PC-3 (cell line): ENCODE measurements around the gene SCAPER. TPM values are rescaled to one million over a fixed set of nuclear protein-coding genes. Genes with fewer than 3 reads are reported as not detected.
"Not testable (repeated sequence)": the region's sequence is repeated elsewhere in the genome, so short reads cannot be mapped to it uniquely, and the experiment has no call there.

ENCODE experiments used
- ATAC-seq: fragments of 200-7000 bp; cut with Tn5 transposase; 2 replicates; pipeline ENCODE4 v1.9.1; 2020; ENCODE audit warnings: mild to moderate bottlenecking, moderate library complexity
- BruUV-seq: library from RNA; stranded (reverse); fragments of 400-500 nt; replicated peaks from 2 replicates; lab custom pipeline; 2021; lab: Mats Ljungman, UMichigan
- CTCF ChIA-PET: fragments of 300-600 bp; sonication (Branson Sonifier 250); formaldehyde crosslinking; loops from one replicate; lab custom pipeline; 2022; ENCODE audit warnings: antibody characterized with exemption; lab: Charles Lee
- POLR2A ChIA-PET: fragments of 300-600 bp; sonication (Branson Sonifier 250); formaldehyde crosslinking; loops from one replicate; lab custom pipeline; 2022; ENCODE audit warnings: antibody characterized with exemption; ENCODE audit not compliant: unreplicated experiment; lab: Charles Lee
- DNase-seq: peaks from one replicate; pipeline ENCODE4 v3.0.0-alpha.2; 2015
- H2AFZ ChIP-seq: fragments of 300-600 bp; sonication (generic); 2 replicates; pipeline ENCODE4 v1.6.0; 2016; ENCODE audit warnings: antibody characterized with exemption, low read length
- H3F3A ChIP-seq: fragments of 300-600 bp; sonication (generic); one replicate; pipeline ENCODE4 v1.6.0; 2017; ENCODE audit warnings: antibody characterized with exemption, low read length, control low read depth, mild to moderate bottlenecking; ENCODE audit not compliant: unreplicated experiment
- H3K27ac ChIP-seq: fragments of 300-600 bp; sonication (generic); 2 replicates; pipeline ENCODE4 v1.5.1; 2016; ENCODE audit warnings: mild to moderate bottlenecking, low read length
- H3K27me3 ChIP-seq: fragments of 300-600 bp; sonication (generic); 2 replicates; pipeline ENCODE4 v1.6.1; 2016; ENCODE audit warnings: low read length, mixed read lengths
- H3K36me3 ChIP-seq: fragments of 300-600 bp; sonication (generic); 2 replicates; pipeline ENCODE4 v1.6.1; 2016; ENCODE audit warnings: low read depth, mixed run types, low read length, mixed read lengths
- H3K4me1 ChIP-seq: fragments of 300-600 bp; sonication (generic); 2 replicates; pipeline ENCODE4 v1.5.1; 2016; ENCODE audit warnings: low read length; ENCODE audit not compliant: insufficient read depth
- H3K4me2 ChIP-seq: fragments of 300-600 bp; sonication (generic); 2 replicates; pipeline ENCODE4 v1.6.0; 2016; ENCODE audit warnings: low read length
- H3K4me3 ChIP-seq: fragments of 300-600 bp; sonication (generic); 2 replicates; pipeline ENCODE4 v1.5.1; 2016; ENCODE audit warnings: mild to moderate bottlenecking, low read length, mixed read lengths
- H3K79me2 ChIP-seq: fragments of 300-600 bp; sonication (generic); 2 replicates; pipeline ENCODE4 v1.6.1; 2017; ENCODE audit warnings: low read length, mixed read lengths
- H3K9ac ChIP-seq: fragments of 300-600 bp; sonication (generic); 2 replicates; pipeline ENCODE4 v1.6.0; 2016; ENCODE audit warnings: mild to moderate bottlenecking, low read length
- H3K9me2 ChIP-seq: fragments of 300-600 bp; sonication (generic); replicated peaks from 2 replicates; pipeline ENCODE4 v1.6.1; 2016; ENCODE audit warnings: mixed run types, low read length, mixed read lengths
- H3K9me3 ChIP-seq: fragments of 300-600 bp; sonication (generic); 2 replicates; pipeline ENCODE4 v1.6.1; 2016; ENCODE audit warnings: low read length, mixed read lengths
- H4K20me1 ChIP-seq: fragments of 300-600 bp; sonication (generic); 2 replicates; pipeline ENCODE4 v1.6.1; 2016; ENCODE audit warnings: low read length, mixed read lengths
- CTCF ChIP-seq: fragments of 300-600 bp; sonication (generic); conservative IDR thresholded peaks from 2 replicates; pipeline ENCODE4 v1.5.1; 2017; ENCODE audit warnings: antibody characterized with exemption, low read depth, mild to moderate bottlenecking, low read length
- EZH2 ChIP-seq: fragments of 300-600 bp; sonication (generic); IDR thresholded peaks from one replicate; pipeline ENCODE4 v1.6.1; 2017; ENCODE audit warnings: antibody characterized with exemption, mild to moderate bottlenecking, low read length; ENCODE audit not compliant: unreplicated experiment
- EZH2phosphoT487 ChIP-seq: fragments of 300-600 bp; sonication (generic); IDR thresholded peaks from 2 replicates; pipeline ENCODE4 v1.6.1; 2018; ENCODE audit warnings: mild to moderate bottlenecking, antibody characterized with exemption, low read length, borderline replicate concordance
- intact Hi-C: fragments of 100-400 bp; cut with micrococcal nuclease; formaldehyde crosslinking; loops from 2 replicates; pipeline ENCODE4 v1.9.0; 2023
- total RNA-seq: library from RNA; depleted of rRNA; stranded (reverse); fragments of >200 nt; gene quantifications from 2 replicates; pipeline ENCODE4 v1.2.3, GENCODE V29; 2014

The SCAPER gene
- total RNA-seq, 1 experiment from 2014 or later = 6.0 TPM

- H3K4me3 ChIP-seq = no peak overlapping the region
- no peak overlapping the region for H3K4me2 ChIP-seq
- DNase-seq (no peak), ATAC-seq (no peak)
- no peaks in the 10 kb centered on the region for H4K20me1 ChIP-seq
- POLR2A ChIA-PET = no interaction called here
- H3K9me3 ChIP-seq = no peaks in the 10 kb centered on the region
- CTCF ChIA-PET = no interaction called here
- no peak overlapping the region for H3K27ac ChIP-seq
- H2AFZ ChIP-seq = no peak overlapping the region
- no peaks in the 10 kb centered on the region for H3F3A ChIP-seq
- TF ChIP-seq CTCF (no peak), EZH2 (no peak), EZH2phosphoT487 (no peak)
- H3K36me3 ChIP-seq = no peaks in the 10 kb centered on the region
- H3K27me3 ChIP-seq = no peaks in the 10 kb centered on the region
- no TSS peak for BruUV-seq
- no peaks in the 10 kb centered on the region for H3K79me2 ChIP-seq
- no peak overlapping the region for H3K9ac ChIP-seq
- intact Hi-C loops = no loop called here
- no peaks in the 10 kb centered on the region for H3K4me1 ChIP-seq
- H3K9me2 ChIP-seq = no peaks in the 10 kb centered on the region
Measured at GRCh38 chr15:76823890-76824289, 81.2 kb downstream of the SCAPER start.

- no peak overlapping the region for H3K4me3 ChIP-seq
- ChIA-PET POLR2A (no interaction called here), CTCF (no interaction called here)
- H4K20me1 ChIP-seq = no peaks in the 10 kb centered on the region
- DNase-seq (no peak), ATAC-seq (no peak)
- H3F3A ChIP-seq = no peaks in the 10 kb centered on the region
- H3K36me3 ChIP-seq = no peaks in the 10 kb centered on the region
- no peaks in the 10 kb centered on the region for H3K79me2 ChIP-seq
- no peaks in the 10 kb centered on the region for H3K27me3 ChIP-seq
- TF ChIP-seq EZH2 = no peak
- TF ChIP-seq EZH2phosphoT487 = no peak
- TF ChIP-seq CTCF = no peak
- no TSS peak for BruUV-seq
- H3K9me2 ChIP-seq = no peaks in the 10 kb centered on the region
- no peak overlapping the region for H3K27ac ChIP-seq
- H3K4me2 ChIP-seq = no peak overlapping the region
- H2AFZ ChIP-seq = no peak overlapping the region
- no peaks in the 10 kb centered on the region for H3K9me3 ChIP-seq
- intact Hi-C loops = no loop called here
- H3K4me1 ChIP-seq = no peaks in the 10 kb centered on the region
- H3K9ac ChIP-seq = no peak overlapping the region
Measured at GRCh38 chr15:76823303-76823702, 81.8 kb downstream of the SCAPER start.

GRCh38 chr15:76818926-76819325 is 86.2 kb downstream of the SCAPER start:
- H3K4me3 ChIP-seq = not testable (repeated sequence)

More at GRCh38 chr15:76818926-76819325, 86.2 kb downstream of the SCAPER start:
- H3K27me3 ChIP-seq, H3K4me1 ChIP-seq, H3K4me2 ChIP-seq, intact Hi-C loops, ATAC-seq, H3K9me3 ChIP-seq, H3K36me3 ChIP-seq, DNase-seq, H3F3A ChIP-seq, H4K20me1 ChIP-seq, CTCF ChIA-PET, H3K9ac ChIP-seq, H3K79me2 ChIP-seq, H3K27ac ChIP-seq, H2AFZ ChIP-seq, POLR2A ChIA-PET, H3K9me2 ChIP-seq, BruUV-seq: not testable (repeated sequence)
